Measurements from ENCODE around the gene ADGRE1. TPM values are rescaled to one million over a fixed set of nuclear protein-coding genes. Genes with fewer than 3 reads are reported as not detected.

ADGRE1 gene
- total and polyA plus RNA-seq, 2 experiments from 2014 or later: not detected

DNA sequence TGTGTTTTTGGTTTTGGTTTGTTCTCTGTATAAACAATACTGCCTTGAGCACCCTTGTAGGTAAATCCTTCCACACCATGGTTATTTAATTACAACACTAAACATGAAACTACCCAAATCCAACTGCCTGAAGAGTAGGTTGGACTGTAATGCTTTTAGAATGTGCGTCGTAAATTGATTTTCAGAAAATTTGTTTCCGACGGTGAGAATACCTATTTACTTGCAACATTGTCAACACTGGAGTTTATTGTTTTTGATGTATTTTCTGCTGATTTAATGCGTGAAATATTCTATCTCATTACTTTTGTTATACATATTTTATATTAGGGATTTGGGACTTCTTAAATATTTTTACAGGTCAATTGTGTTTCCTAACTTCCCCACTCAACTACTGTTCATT lies 48.2 kb downstream of the ADGRE1 start:
- Histone ChIP-seq H3K4me2 (no peak overlapping the region), H3K4me1 (ENCODE audit: insufficient read depth) (no peaks in the 10 kb centered on the region), H3K27me3 (ENCODE audit: insufficient read depth) (no peaks in the 10 kb centered on the region), H2AFZ (no peak overlapping the region), H4K20me1 (replicated peaks; ENCODE audit: insufficient read depth) (no peaks in the 10 kb centered on the region), H3K4me3 (no peak overlapping the region), H3K79me2 (replicated peaks; ENCODE audit: insufficient read depth) (no peaks in the 10 kb centered on the region), H3F3A (replicated peaks; ENCODE audit: low read depth) (no peaks in the 10 kb centered on the region), H3K36me3 (ENCODE audit: insufficient read depth) (no peaks in the 10 kb centered on the region; the same call in 1 of the 2 replicates), H3K9me2 (ENCODE audit: insufficient read depth) (no peaks in the 10 kb centered on the region), H3K27ac (ENCODE audit: low read depth) (no peak overlapping the region)
- no peak for ATAC-seq
- TF ChIP-seq POLR2AphosphoS5 (IDR thresholded peaks at IDR 0.05; ENCODE audit: low read depth): no peak
- TF ChIP-seq, protein P1, sequence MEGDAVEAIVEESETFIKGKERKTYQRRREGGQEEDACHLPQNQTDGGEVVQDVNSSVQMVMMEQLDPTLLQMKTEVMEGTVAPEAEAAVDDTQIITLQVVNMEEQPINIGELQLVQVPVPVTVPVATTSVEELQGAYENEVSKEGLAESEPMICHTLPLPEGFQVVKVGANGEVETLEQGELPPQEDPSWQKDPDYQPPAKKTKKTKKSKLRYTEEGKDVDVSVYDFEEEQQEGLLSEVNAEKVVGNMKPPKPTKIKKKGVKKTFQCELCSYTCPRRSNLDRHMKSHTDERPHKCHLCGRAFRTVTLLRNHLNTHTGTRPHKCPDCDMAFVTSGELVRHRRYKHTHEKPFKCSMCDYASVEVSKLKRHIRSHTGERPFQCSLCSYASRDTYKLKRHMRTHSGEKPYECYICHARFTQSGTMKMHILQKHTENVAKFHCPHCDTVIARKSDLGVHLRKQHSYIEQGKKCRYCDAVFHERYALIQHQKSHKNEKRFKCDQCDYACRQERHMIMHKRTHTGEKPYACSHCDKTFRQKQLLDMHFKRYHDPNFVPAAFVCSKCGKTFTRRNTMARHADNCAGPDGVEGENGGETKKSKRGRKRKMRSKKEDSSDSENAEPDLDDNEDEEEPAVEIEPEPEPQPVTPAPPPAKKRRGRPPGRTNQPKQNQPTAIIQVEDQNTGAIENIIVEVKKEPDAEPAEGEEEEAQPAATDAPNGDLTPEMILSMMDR (conservative IDR thresholded peaks at IDR 0.05; ENCODE audit: low read depth in 2 of 2): no peak
- no peak for TF ChIP-seq EZH2 (IDR thresholded peaks at IDR 0.05; ENCODE audit: low read depth, unreplicated experiment)
- TF ChIP-seq EZH2phosphoT487 (IDR thresholded peaks at IDR 0.05; ENCODE audit: unreplicated experiment): no peak
- TF ChIP-seq, protein P2, sequence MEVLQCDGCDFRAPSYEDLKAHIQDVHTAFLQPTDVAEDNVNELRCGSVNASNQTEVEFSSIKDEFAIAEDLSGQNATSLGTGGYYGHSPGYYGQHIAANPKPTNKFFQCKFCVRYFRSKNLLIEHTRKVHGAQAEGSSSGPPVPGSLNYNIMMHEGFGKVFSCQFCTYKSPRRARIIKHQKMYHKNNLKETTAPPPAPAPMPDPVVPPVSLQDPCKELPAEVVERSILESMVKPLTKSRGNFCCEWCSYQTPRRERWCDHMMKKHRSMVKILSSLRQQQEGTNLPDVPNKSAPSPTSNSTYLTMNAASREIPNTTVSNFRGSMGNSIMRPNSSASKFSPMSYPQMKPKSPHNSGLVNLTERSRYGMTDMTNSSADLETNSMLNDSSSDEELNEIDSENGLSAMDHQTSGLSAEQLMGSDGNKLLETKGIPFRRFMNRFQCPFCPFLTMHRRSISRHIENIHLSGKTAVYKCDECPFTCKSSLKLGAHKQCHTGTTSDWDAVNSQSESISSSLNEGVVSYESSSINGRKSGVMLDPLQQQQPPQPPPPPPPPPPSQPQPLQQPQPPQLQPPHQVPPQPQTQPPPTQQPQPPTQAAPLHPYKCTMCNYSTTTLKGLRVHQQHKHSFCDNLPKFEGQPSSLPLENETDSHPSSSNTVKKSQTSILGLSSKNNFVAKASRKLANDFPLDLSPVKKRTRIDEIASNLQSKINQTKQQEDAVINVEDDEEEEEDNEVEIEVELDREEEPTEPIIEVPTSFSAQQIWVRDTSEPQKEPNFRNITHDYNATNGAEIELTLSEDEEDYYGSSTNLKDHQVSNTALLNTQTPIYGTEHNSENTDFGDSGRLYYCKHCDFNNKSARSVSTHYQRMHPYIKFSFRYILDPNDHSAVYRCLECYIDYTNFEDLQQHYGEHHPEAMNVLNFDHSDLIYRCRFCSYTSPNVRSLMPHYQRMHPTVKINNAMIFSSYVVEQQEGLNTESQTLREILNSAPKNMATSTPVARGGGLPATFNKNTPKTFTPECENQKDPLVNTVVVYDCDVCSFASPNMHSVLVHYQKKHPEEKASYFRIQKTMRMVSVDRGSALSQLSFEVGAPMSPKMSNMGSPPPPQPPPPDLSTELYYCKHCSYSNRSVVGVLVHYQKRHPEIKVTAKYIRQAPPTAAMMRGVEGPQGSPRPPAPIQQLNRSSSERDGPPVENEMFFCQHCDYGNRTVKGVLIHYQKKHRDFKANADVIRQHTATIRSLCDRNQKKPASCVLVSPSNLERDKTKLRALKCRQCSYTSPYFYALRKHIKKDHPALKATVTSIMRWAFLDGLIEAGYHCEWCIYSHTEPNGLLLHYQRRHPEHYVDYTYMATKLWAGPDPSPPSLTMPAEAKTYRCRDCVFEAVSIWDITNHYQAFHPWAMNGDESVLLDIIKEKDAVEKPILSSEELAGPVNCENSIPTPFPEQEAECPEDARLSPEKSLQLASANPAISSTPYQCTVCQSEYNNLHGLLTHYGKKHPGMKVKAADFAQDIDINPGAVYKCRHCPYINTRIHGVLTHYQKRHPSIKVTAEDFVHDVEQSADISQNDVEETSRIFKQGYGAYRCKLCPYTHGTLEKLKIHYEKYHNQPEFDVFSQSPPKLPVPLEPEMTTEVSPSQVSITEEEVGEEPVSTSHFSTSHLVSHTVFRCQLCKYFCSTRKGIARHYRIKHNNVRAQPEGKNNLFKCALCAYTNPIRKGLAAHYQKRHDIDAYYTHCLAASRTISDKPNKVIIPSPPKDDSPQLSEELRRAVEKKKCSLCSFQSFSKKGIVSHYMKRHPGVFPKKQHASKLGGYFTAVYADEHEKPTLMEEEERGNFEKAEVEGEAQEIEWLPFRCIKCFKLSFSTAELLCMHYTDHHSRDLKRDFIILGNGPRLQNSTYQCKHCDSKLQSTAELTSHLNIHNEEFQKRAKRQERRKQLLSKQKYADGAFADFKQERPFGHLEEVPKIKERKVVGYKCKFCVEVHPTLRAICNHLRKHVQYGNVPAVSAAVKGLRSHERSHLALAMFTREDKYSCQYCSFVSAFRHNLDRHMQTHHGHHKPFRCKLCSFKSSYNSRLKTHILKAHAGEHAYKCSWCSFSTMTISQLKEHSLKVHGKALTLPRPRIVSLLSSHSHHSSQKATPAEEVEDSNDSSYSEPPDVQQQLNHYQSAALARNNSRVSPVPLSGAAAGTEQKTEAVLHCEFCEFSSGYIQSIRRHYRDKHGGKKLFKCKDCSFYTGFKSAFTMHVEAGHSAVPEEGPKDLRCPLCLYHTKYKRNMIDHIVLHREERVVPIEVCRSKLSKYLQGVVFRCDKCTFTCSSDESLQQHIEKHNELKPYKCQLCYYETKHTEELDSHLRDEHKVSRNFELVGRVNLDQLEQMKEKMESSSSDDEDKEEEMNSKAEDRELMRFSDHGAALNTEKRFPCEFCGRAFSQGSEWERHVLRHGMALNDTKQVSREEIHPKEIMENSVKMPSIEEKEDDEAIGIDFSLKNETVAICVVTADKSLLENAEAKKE (CRISPR knock-in tag; IDR thresholded peaks at IDR 0.05): no peak
- no peak for TF ChIP-seq ZNF331 (CRISPR knock-in tag; IDR thresholded peaks at IDR 0.05; ENCODE audit: low read depth)
- no peak for TF ChIP-seq STAT1 (IDR thresholded peaks at IDR 0.05; ENCODE audit: unreplicated experiment)
- no peak for TF ChIP-seq ZNF114 (CRISPR knock-in tag; IDR thresholded peaks at IDR 0.05)
- H3K27ac Mint-ChIP-seq: no peak overlapping the region
- peaks cover 91% of the 10 kb centered on the region for H3K9me3 Mint-ChIP-seq
- DNase-seq (ENCODE audit: low spot score): no peak
- no peaks in the 10 kb centered on the region for H3K4me1 Mint-ChIP-seq
- H3K27me3 Mint-ChIP-seq (ENCODE audit: insufficient read depth, low read depth, poor library complexity): peaks cover 3% of the 10 kb centered on the region
- peaks cover 28% of the 10 kb centered on the region for H3K36me3 Mint-ChIP-seq (ENCODE audit: low read depth)
- no peak overlapping the region for H3K4me3 Mint-ChIP-seq

Data from GM23338 (cell line).